ENCODE data around the gene TEAD1.

Gene TEAD1

GRCh38 chr11:12842933-12843636 is 168.9 kb downstream of the TEAD1 start:
- DNase-seq (ENCODE audit: extremely low read depth, low read depth) = no peak
- no peak for TF ChIP-seq CTCF (IDR thresholded peaks at IDR 0.05; ENCODE audit: low read depth, low read length)

GRCh38 chr11:12845163-12845562 is 170.9 kb downstream of the TEAD1 start:
- no peak for TF ChIP-seq CTCF (IDR thresholded peaks at IDR 0.05; ENCODE audit: low read depth, low read length)
- no peak for DNase-seq (ENCODE audit: extremely low read depth, low read depth)

GRCh38 chr11:12845739-12846358 is 171.6 kb downstream of the TEAD1 start:
- DNase-seq (ENCODE audit: extremely low read depth, low read depth) = no peak
- TF ChIP-seq CTCF (IDR thresholded peaks at IDR 0.05; ENCODE audit: low read depth, low read length) = no peak

- DNase-seq (ENCODE audit: extremely low read depth, low read depth) = no peak
These were observed 172.8 kb downstream of the TEAD1 start for GRCh38 chr11:12846786-12847615.

GRCh38 chr11:12848413-12848812 is 174.2 kb downstream of the TEAD1 start:
- TF ChIP-seq CTCF (IDR thresholded peaks at IDR 0.05; ENCODE audit: low read depth, low read length) = no peak
- DNase-seq (ENCODE audit: extremely low read depth, low read depth) = no peak

More at GRCh38 chr11:12846786-12847615, 172.8 kb downstream of the TEAD1 start:
- no peak for TF ChIP-seq CTCF (IDR thresholded peaks at IDR 0.05; ENCODE audit: low read depth, low read length)

- no peak for DNase-seq (ENCODE audit: extremely low read depth, low read depth)
- TF ChIP-seq CTCF (IDR thresholded peaks at IDR 0.05; ENCODE audit: low read depth, low read length) = no peak
These were observed 179.1 kb downstream of the TEAD1 start for GRCh38 chr11:12853325-12853651.
